ENCODE data around the gene CEND1. TPM values are rescaled to one million over a fixed set of nuclear protein-coding genes. Genes with fewer than 3 reads are reported as not detected.
A peak's percentile ranks its signal among the peaks of the same experiment; 100 is the strongest.

Gene CEND1
- total and polyA plus RNA-seq, 2 of the 4 experiments (the other 2 are of a cell fraction): 0.90 to 4.0 TPM

DNA sequence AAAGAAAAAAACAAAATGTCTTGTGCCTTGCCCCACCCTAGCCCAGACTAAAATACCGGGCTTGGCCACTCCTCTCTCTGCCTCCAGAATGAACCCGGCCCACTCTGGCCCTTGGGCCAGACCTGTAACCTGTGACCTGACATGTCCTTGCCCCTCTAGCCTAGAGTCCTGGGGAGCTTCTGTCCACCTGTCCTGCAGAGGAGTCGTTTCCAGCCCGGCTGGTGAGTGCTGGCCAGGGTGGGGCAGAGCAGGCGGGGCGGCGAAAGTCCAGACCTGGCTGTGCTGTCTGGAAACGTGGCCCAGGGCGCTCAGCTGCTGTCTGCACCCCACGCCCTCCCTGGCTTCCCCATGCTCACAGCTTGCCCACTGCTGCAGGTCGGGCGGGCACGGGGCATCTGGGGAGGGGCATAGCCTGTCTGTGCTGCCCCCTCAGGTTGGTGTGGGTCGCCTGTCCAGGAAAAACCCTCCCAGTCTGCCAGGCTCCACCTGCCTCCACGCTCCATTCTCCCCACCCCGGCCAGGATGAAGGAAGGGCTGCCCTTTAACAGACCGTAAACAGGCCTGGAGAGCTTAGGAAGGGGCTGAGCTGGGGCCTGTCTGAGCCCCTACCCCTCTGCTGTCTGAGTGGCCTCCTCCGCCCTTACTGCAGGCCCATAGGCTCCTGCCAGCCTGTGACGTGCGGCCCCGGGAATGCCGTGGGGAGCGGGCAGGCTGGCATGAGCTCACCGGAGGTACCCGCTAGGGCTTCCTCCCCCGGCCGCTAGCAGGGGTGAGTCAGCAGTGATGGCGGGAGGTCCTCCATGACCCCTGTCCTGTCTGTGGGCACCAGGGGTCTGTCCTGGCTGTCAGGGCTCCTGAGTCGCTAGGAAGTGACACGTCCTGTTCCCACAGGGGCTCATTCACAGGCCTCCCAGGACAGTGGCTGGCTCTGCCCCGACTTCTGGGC lies 44.8 kb upstream of the CEND1 start (continued):
- no peak for TF ChIP-seq RCOR1 (IDR thresholded peaks at IDR 0.05; ENCODE audit: insufficient replicate concordance, low read length)
- no peak for TF ChIP-seq POLR2A (IDR thresholded peaks at IDR 0.05; ENCODE audit: low read depth, low read length)
- TF ChIP-seq MAFK (IDR thresholded peaks at IDR 0.05; ENCODE audit: low read depth, low read length): no peak
- peak; percentile 55; the same call in 1 of the 2 replicates for TF ChIP-seq NFE2L2 (IDR thresholded peaks at IDR 0.05; ENCODE audit: low read depth, low read length)

DNA sequence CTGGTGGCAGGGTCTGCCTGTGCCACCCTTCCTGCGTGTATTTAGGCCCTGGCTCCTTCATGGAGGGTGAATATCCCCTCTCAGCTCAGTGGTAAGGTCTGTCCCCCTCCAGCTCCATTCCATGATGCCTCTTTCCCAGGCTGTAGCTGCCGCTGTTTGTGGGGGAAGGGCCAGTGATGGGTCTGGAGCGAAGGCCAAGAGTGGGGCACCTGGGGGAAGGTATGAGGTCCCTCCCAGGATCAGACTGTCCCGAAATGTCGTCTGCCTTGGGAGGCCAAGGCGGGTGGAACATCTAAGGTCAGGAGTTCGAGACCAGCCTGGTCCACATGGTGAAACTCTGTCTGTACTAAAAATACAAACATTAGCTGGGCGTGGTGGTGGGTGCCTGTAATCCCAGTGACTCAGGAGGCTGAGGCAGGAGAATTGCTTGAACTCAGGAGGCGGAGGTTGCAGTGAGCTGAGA lies 44.0 kb upstream of the CEND1 start:
- Histone ChIP-seq H3K56ac (ENCODE audit: extremely low read depth, insufficient read depth, low read length) (peak overlapping the region; percentile 32; the same call in 1 of the 2 replicates), H2AK9ac (replicated peaks; ENCODE audit: low read depth, low read length, poor library complexity) (peak overlapping the region; percentile 100), H4K20me1 (ENCODE audit: insufficient read depth, low read length) (peaks cover 67% of the 10 kb centered on the region), H3K4me3 (ENCODE audit: insufficient read depth, low read depth, low read length) (peak overlapping the region; percentile 84), H4K91ac (ENCODE audit: insufficient read depth, low read depth, low read length) (peak overlapping the region; percentile 77; the same call in 1 of the 2 replicates), H3K9me3 (ENCODE audit: control insufficient read depth, insufficient read depth, low read length) (no peaks in the 10 kb centered on the region), H3K9ac (ENCODE audit: low read depth, low read length) (peak overlapping the region; percentile 94), H2BK15ac (ENCODE audit: low read depth, low read length) (peak overlapping the region; percentile 34; the same call in 1 of the 3 replicates), H3K27ac (ENCODE audit: insufficient read depth, low read length) (peak overlapping the region; percentile 93), H3K14ac (replicated peaks; ENCODE audit: low read depth, low read length) (peak overlapping the region; percentile 99), H4K8ac (ENCODE audit: low read depth in 2 of 2, low read length in 2 of 2) (peak overlapping the region in 1 of 2 experiments; percentile 14; a peak in 1 of 4 replicates), H3K27me3 (ENCODE audit: control insufficient read depth, insufficient read depth, low read length) (no peaks in the 10 kb centered on the region), H3K4ac (ENCODE audit: low read depth, low read length) (peak overlapping the region; percentile 98), H3K18ac (ENCODE audit: low read depth, low read length) (no peak overlapping the region), H2AK5ac (ENCODE audit: low read depth, low read length) (peak overlapping the region; percentile 94), H3K79me1 (ENCODE audit: low read depth in 1 of 2, low read length in 2 of 2) (peaks cover 15 to 58% of the 10 kb centered on the region in 2 experiments), H2BK120ac (ENCODE audit: low read depth, low read length) (peak overlapping the region; percentile 51; the same call in 1 of the 2 replicates), H2BK5ac (ENCODE audit: low read depth, low read length, poor library complexity, severe bottlenecking) (peak overlapping the region; percentile 93), H3K4me2 (ENCODE audit: low read depth, low read length) (peak overlapping the region; percentile 83), H2BK20ac (ENCODE audit: low read depth, low read length) (no peak overlapping the region), H4K5ac (ENCODE audit: low read depth, low read length) (0 out of 2 replicates have a peak overlapping the region, but pooled peaks have one; percentile 33), H3K4me1 (ENCODE audit: control insufficient read depth, insufficient read depth, low read length) (peaks cover 41% of the 10 kb centered on the region), H2AFZ (replicated peaks; ENCODE audit: low read length, poor library complexity) (no peak overlapping the region), H3K36me3 (ENCODE audit: control insufficient read depth, insufficient read depth, low read length) (peaks cover 27% of the 10 kb centered on the region), H3K9me1 (ENCODE audit: insufficient read depth, low read length) (peaks cover 21% of the 10 kb centered on the region), H3K23ac (ENCODE audit: low read depth, low read length) (peak overlapping the region; percentile 96)
- 20% methylated on average over 2 of the region's 9 CpGs; no CpG with 5 or more reads in 1 of the 2 experiments for WGBS, 2 experiments (ENCODE audit: extremely low coverage in 2 of 2, insufficient read length in 1 of 2)
- DNase-seq (no peak), ATAC-seq (ENCODE audit: low read depth) (no peak)
- TF ChIP-seq NFE2L2 (IDR thresholded peaks at IDR 0.05; ENCODE audit: low read depth, low read length): 0 out of 2 replicates have a peak, but pooled peaks have one; percentile 4
- no peak for TF ChIP-seq MAZ (IDR thresholded peaks at IDR 0.05; ENCODE audit: borderline replicate concordance, low read depth, low read length)
- TF ChIP-seq SMC3 (IDR thresholded peaks at IDR 0.05; ENCODE audit: low read depth, low read length): no peak
- CTCF ChIA-PET: interaction anchor here (0.8 kb wide), 1 partner anchor 51 kb away, joined by 3 read pairs; no protein-coding TSS in a partner anchor
- in situ Hi-C loops (cut with MboI; ENCODE audit: low sequenced_read_pairs): no loop called here
- BruUV-seq (replicated peaks): no TSS peak
- intact Hi-C loops (cut with micrococcal nuclease): no loop called here
- POLR2A ChIA-PET (ENCODE audit: unreplicated experiment): interaction anchor here (0.9 to 1.9 kb wide), 4 partner anchors 9 to 15 kb away, joined by 3 to 6 read pairs (median 5); partner anchors contain the start of genes PNPLA2 and TSPAN4
- dilution Hi-C loops (cut with HindIII; ENCODE audit: low sequenced_read_pairs, unreplicated experiment): no loop called here

Measured in IMR-90 (cell line).